K562 (cell line): Measurements from ENCODE around the gene ZEB2. TPM values are rescaled to one million over a fixed set of nuclear protein-coding genes. Genes with fewer than 3 reads are reported as not detected.
A peak's percentile ranks its signal among the peaks of the same experiment; 100 is the strongest.

Experiments used
- HNRNPK ChIP-seq: fragments of 200-400 bp; formaldehyde crosslinking; IDR thresholded peaks from one replicate; pipeline ENCODE4 v1.6.1; 2018; ENCODE audit warnings: mild to moderate bottlenecking, low read depth, low read length; ENCODE audit not compliant: poor library complexity, severe bottlenecking
- MTF1 ChIP-seq: fragments of 250-450 bp; sonication (Bioruptor Pico); IDR thresholded peaks from 2 replicates; pipeline ENCODE4 v1.9.0; 2021; ENCODE audit warnings: moderate library complexity, mild to moderate bottlenecking, inconsistent platforms, borderline replicate concordance
- ZBTB49 ChIP-seq: sonication (generic); formaldehyde crosslinking; IDR thresholded peaks from 2 replicates; pipeline ENCODE4 v1.8.0; 2022; ENCODE audit warnings: missing genetic modification reagents, mild to moderate bottlenecking, borderline replicate concordance
- ZBTB9 ChIP-seq: fragments of 450-650 bp; formaldehyde crosslinking; IDR thresholded peaks from 2 replicates; pipeline ENCODE4 v1.4.0; 2020; ENCODE audit warnings: mild to moderate bottlenecking, moderate library complexity
- ZNF408 ChIP-seq: fragments of 250-450 bp; sonication (Bioruptor Pico); IDR thresholded peaks from 2 replicates; pipeline ENCODE4 v1.4.0; 2020; ENCODE audit warnings: low read depth, mild to moderate bottlenecking, moderate library complexity
- polyA plus RNA-seq, 8 experiments: library from polyadenylated mRNA; depleted of rRNA in 4 of 8; stranded (reverse) in 5 of 8; unstranded in 3 of 8; fragments of >200 nt; fragmentation: Nextera tagmentation in 2 of 8; fragmentation: Illumina TruSeq in 1 of 8; extraction: Ambion mirVana in 2 of 8; extraction: Trizol in 1 of 8; gene quantifications; 2 replicates each; pipeline versions ENCODE4 v1.2.1 to v1.2.3, GENCODE V29; 2011 to 2014; ENCODE audit warnings: inconsistent platforms in 1 of 8, missing spikeins in 1 of 8
- total RNA-seq, 7 experiments: library from RNA; depleted of rRNA in 6 of 7; stranded (reverse); fragments of >200 nt in 6 of 7; fragmentation: Illumina TruSeq in 2 of 7; extraction: Trizol in 2 of 7; gene quantifications; 2 replicates each; pipeline versions ENCODE4 v1.2.1 to v1.2.3, GENCODE V29; 2011 to 2021; ENCODE audit warnings: low replicate concordance in 1 of 7
- TF ChIP-seq, protein P1 (sequence below): fragments of 250-450 bp; sonication (Bioruptor Pico); IDR thresholded peaks from 2 replicates; pipeline ENCODE4 v1.4.0; 2020
- TF ChIP-seq, protein P2 (sequence below), 2 experiments: fragments of 450-650 bp in 1 of 2; sonication (generic) in 1 of 2; formaldehyde crosslinking in 1 of 2; IDR thresholded peaks; 2 replicates each; pipeline versions ENCODE4 v1.7.1 to v1.9.0; 2016 to 2022; ENCODE audit warnings: inconsistent platforms in 1 of 2, mild to moderate bottlenecking in 1 of 2, missing genetic modification reagents in 1 of 2

ZEB2 gene
- total and polyA plus RNA-seq, 9 of the 15 experiments (the other 6 are each of a cell fraction or from before 2014, with no cell fraction given) = 15.1 to 113 (median 72.3) TPM

DNA sequence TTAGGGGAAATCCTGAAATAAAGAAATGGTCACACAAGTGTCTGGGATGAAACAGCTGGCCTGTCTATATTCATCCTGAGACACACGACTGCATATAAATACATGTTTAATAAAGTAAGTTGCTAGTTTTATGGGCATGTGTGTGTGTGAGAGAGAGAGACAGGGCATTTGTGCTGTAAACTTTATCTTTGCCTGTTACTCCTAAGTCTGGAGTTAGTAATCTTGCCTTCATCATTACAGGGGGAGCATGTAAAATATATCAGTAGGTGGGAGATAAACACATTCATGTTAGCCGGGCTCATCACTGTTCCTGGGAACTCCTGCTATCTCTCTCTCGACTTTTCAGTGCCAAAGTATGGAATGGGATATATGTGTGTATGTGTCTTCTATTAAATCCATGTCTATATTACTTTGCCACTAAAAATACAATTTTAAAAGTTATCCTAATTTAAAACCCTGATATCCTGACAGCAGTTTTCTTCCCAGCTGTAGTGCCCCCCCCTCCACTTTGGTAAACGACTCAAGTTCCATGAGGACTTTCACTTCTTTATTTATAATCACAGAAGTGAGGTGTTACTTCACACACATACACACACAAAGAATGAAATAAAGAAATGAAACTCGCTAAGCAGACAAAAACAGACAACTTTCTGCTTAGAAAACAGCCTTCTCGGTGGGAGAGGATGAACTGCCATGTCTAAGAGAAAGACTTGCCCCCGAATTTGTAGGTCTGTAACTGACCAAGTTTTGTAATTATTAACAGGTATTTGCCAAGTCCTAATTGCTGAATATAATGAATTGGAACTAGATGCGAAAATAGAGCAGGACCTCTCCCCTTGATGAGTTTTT is 947 bp downstream of the ZEB2 start (continued):
- TF ChIP-seq ZBTB49 (CRISPR knock-in tag) (no peak), MTF1 (CRISPR knock-in tag) (no peak), HNRNPK (no peak), ZNF408 (CRISPR knock-in tag) (no peak), ZBTB9 (CRISPR knock-in tag) (no peak)
- TF ChIP-seq, protein P1, sequence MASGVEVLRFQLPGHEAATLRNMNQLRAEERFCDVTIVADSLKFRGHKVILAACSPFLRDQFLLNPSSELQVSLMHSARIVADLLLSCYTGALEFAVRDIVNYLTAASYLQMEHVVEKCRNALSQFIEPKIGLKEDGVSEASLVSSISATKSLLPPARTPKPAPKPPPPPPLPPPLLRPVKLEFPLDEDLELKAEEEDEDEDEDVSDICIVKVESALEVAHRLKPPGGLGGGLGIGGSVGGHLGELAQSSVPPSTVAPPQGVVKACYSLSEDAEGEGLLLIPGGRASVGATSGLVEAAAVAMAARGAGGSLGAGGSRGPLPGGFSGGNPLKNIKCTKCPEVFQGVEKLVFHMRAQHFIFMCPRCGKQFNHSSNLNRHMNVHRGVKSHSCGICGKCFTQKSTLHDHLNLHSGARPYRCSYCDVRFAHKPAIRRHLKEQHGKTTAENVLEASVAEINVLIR (CRISPR knock-in tag) = no peak
- TF ChIP-seq, protein P2, sequence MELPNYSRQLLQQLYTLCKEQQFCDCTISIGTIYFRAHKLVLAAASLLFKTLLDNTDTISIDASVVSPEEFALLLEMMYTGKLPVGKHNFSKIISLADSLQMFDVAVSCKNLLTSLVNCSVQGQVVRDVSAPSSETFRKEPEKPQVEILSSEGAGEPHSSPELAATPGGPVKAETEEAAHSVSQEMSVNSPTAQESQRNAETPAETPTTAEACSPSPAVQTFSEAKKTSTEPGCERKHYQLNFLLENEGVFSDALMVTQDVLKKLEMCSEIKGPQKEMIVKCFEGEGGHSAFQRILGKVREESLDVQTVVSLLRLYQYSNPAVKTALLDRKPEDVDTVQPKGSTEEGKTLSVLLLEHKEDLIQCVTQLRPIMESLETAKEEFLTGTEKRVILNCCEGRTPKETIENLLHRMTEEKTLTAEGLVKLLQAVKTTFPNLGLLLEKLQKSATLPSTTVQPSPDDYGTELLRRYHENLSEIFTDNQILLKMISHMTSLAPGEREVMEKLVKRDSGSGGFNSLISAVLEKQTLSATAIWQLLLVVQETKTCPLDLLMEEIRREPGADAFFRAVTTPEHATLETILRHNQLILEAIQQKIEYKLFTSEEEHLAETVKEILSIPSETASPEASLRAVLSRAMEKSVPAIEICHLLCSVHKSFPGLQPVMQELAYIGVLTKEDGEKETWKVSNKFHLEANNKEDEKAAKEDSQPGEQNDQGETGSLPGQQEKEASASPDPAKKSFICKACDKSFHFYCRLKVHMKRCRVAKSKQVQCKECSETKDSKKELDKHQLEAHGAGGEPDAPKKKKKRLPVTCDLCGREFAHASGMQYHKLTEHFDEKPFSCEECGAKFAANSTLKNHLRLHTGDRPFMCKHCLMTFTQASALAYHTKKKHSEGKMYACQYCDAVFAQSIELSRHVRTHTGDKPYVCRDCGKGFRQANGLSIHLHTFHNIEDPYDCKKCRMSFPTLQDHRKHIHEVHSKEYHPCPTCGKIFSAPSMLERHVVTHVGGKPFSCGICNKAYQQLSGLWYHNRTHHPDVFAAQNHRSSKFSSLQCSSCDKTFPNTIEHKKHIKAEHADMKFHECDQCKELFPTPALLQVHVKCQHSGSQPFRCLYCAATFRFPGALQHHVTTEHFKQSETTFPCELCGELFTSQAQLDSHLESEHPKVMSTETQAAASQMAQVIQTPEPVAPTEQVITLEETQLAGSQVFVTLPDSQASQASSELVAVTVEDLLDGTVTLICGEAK (IDR thresholded peaks at IDR 0.05) = 0 out of 2 replicates have a peak, but pooled peaks have one; percentile 3
- TF ChIP-seq, protein P2 (CRISPR knock-in tag; IDR thresholded peaks at IDR 0.05) = no peak
